T47D (cell line): ENCODE data around the gene IGF2BP1.

ENCODE experiments used
- DNase-seq, 2 experiments: peaks; one replicate each; pipeline versions ENCODE4 v3.0.0 to v3.0.0-alpha.2; 2011 to 2012; ENCODE audit warnings: low read depth in 1 of 2, low spot score in 1 of 2
- JUND ChIP-seq: IDR thresholded peaks from 2 replicates; pipeline ENCODE4 v1.6.1; 2012; ENCODE audit warnings: low read depth
- in situ Hi-C: cut with HindIII; loops from 2 replicates; pipeline ENCODE4 v1.10.0; 2016; ENCODE audit warnings: low sequenced_read_pairs, low pct_unique_long_range_greater_than_20kb

The IGF2BP1 gene

GRCh38 chr17:48997103-48997826 is at the start of gene IGF2BP1:
Gene IGF2BP1 (plus strand): TSS chr17:48997385. CDS start chr17:48997746, 361 bp downstream.
- no peak for TF ChIP-seq JUND
- in situ Hi-C loops, result no loop called here
- DNase-seq, result no peak

- no peak for DNase-seq
- TF ChIP-seq JUND, result no peak
- in situ Hi-C loops, result no loop called here
Measured at GRCh38 chr17:48951572-48951971, 45.6 kb upstream of the IGF2BP1 start.

GRCh38 chr17:48952904-48953303 is 44.3 kb upstream of the IGF2BP1 start:
- no peak for DNase-seq
- TF ChIP-seq JUND, result no peak
- in situ Hi-C loops, result no loop called here

GRCh38 chr17:48954300-48954755 is 42.9 kb upstream of the IGF2BP1 start:
- no peak for TF ChIP-seq JUND
- in situ Hi-C loops, result no loop called here
- DNase-seq, result peak in 1 of 2 experiments; percentile 58

GRCh38 chr17:48960834-48961515 is 36.2 kb upstream of the IGF2BP1 start:
- TF ChIP-seq JUND, result no peak
- in situ Hi-C loops, result no loop called here
- no peak for DNase-seq

- no peak for TF ChIP-seq JUND
- no peak for DNase-seq
Measured at GRCh38 chr17:48961516-48962233, 35.5 kb upstream of the IGF2BP1 start.

GRCh38 chr17:48970224-48970623 is 27.0 kb upstream of the IGF2BP1 start:
- no peak for TF ChIP-seq JUND
- no peak for DNase-seq
- in situ Hi-C loops, result no loop called here

More at GRCh38 chr17:48961516-48962233, 35.5 kb upstream of the IGF2BP1 start:
- in situ Hi-C loops, result no loop called here

- TF ChIP-seq JUND, result no peak
- no peak for DNase-seq
- in situ Hi-C loops, result no loop called here
Measured at GRCh38 chr17:48970865-48971687, 26.1 kb upstream of the IGF2BP1 start.

GRCh38 chr17:48972749-48973097 is 24.5 kb upstream of the IGF2BP1 start:
- in situ Hi-C loops, result no loop called here
- DNase-seq, result no peak

GRCh38 chr17:48973806-48974205 is 23.4 kb upstream of the IGF2BP1 start:
- DNase-seq, result no peak
- no peak for TF ChIP-seq JUND
- in situ Hi-C loops, result no loop called here

More at GRCh38 chr17:48972749-48973097, 24.5 kb upstream of the IGF2BP1 start:
- no peak for TF ChIP-seq JUND

- no peak for DNase-seq
- in situ Hi-C loops, result no loop called here
- no peak for TF ChIP-seq JUND
Measured at GRCh38 chr17:48981927-48982539, 15.2 kb upstream of the IGF2BP1 start.

GRCh38 chr17:48985436-48986245 is 11.5 kb upstream of the IGF2BP1 start:
- in situ Hi-C loops, result no loop called here
- no peak for DNase-seq
- no peak for TF ChIP-seq JUND
